ENCODE results near the gene CCDC87.

The CCDC87 gene

GRCh38 chr11:66579017-66579606, 13.8 kb downstream of the CCDC87 start:
- no peak overlapping the region for H3K4me3 ChIP-seq (ENCODE audit: extremely low read depth, insufficient read depth, low read length, poor library complexity, severe bottlenecking)
- no peak overlapping the region for H3K27ac ChIP-seq (ENCODE audit: low read depth, low read length, severe bottlenecking)
- H3K4me1 ChIP-seq (ENCODE audit: control insufficient read depth, insufficient read depth, low read length, poor library complexity, severe bottlenecking) = no peaks in the 10 kb centered on the region
- no peaks in the 10 kb centered on the region for H3K36me3 ChIP-seq (ENCODE audit: control insufficient read depth, insufficient read depth, low read length)
- WGBS, 2 experiments (ENCODE audit: insufficient coverage in 2 of 2) = 29 to 34% methylated on average over 18 to 23 of the region's 25 CpGs
- H3K9me3 ChIP-seq (ENCODE audit: control insufficient read depth, low read length) = peaks cover 3% of the 10 kb centered on the region

DNA sequence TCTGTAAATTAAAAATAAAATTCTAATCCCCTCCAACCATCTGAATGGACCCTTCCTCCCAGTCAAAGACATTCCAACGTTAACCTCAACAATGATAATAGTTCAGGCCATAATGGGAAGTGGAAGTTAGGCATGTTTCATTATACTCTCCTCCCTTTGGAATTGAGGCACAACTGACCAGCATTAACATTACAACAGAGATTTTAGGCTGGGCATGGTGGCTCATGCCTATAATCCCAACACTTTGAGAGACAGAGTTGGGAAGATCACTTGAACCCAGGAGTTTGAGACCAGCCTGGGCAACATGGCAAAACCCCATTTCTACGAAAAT, 22.0 kb downstream of the CCDC87 start:
- no peaks in the 10 kb centered on the region for H3K36me3 ChIP-seq (ENCODE audit: control insufficient read depth, insufficient read depth, low read length)
- peak overlapping the region; percentile 53 for H3K27ac ChIP-seq (ENCODE audit: low read depth, low read length, severe bottlenecking)
- WGBS, 2 experiments (ENCODE audit: insufficient coverage in 2 of 2) = 93 to 100% methylated on average over 1 of the region's 2 CpGs
- no peaks in the 10 kb centered on the region for H3K4me1 ChIP-seq (ENCODE audit: control insufficient read depth, insufficient read depth, low read length, poor library complexity, severe bottlenecking)
- no peaks in the 10 kb centered on the region for H3K9me3 ChIP-seq (ENCODE audit: control insufficient read depth, low read length)
- H3K4me3 ChIP-seq (ENCODE audit: extremely low read depth, insufficient read depth, low read length, poor library complexity, severe bottlenecking) = no peak overlapping the region

- 38 to 40% methylated on average over 1 to 2 of the region's 5 CpGs for WGBS, 2 experiments (ENCODE audit: insufficient coverage in 2 of 2)
- Histone ChIP-seq H3K27ac (ENCODE audit: low read depth, low read length, severe bottlenecking) (peak overlapping the region; percentile 53), H3K36me3 (ENCODE audit: control insufficient read depth, insufficient read depth, low read length) (no peaks in the 10 kb centered on the region), H3K4me1 (ENCODE audit: control insufficient read depth, insufficient read depth, low read length, poor library complexity, severe bottlenecking) (no peaks in the 10 kb centered on the region), H3K4me3 (ENCODE audit: extremely low read depth, insufficient read depth, low read length, poor library complexity, severe bottlenecking) (no peak overlapping the region), H3K9me3 (ENCODE audit: control insufficient read depth, low read length) (no peaks in the 10 kb centered on the region)
These were observed 22.6 kb downstream of the CCDC87 start for GRCh38 chr11:66570079-66570849.

- no peaks in the 10 kb centered on the region for H3K4me1 ChIP-seq (ENCODE audit: control insufficient read depth, insufficient read depth, low read length, poor library complexity, severe bottlenecking)
- H3K9me3 ChIP-seq (ENCODE audit: control insufficient read depth, low read length) = no peaks in the 10 kb centered on the region
- H3K27ac ChIP-seq (ENCODE audit: low read depth, low read length, severe bottlenecking) = no peak overlapping the region
- no peaks in the 10 kb centered on the region for H3K36me3 ChIP-seq (ENCODE audit: control insufficient read depth, insufficient read depth, low read length)
- no peak overlapping the region for H3K4me3 ChIP-seq (ENCODE audit: extremely low read depth, insufficient read depth, low read length, poor library complexity, severe bottlenecking)
- 91 to 93% methylated on average over 7 of the region's 7 CpGs for WGBS, 2 experiments (ENCODE audit: insufficient coverage in 2 of 2)
These were observed 23.8 kb downstream of the CCDC87 start for GRCh38 chr11:66569076-66569475.

DNA sequence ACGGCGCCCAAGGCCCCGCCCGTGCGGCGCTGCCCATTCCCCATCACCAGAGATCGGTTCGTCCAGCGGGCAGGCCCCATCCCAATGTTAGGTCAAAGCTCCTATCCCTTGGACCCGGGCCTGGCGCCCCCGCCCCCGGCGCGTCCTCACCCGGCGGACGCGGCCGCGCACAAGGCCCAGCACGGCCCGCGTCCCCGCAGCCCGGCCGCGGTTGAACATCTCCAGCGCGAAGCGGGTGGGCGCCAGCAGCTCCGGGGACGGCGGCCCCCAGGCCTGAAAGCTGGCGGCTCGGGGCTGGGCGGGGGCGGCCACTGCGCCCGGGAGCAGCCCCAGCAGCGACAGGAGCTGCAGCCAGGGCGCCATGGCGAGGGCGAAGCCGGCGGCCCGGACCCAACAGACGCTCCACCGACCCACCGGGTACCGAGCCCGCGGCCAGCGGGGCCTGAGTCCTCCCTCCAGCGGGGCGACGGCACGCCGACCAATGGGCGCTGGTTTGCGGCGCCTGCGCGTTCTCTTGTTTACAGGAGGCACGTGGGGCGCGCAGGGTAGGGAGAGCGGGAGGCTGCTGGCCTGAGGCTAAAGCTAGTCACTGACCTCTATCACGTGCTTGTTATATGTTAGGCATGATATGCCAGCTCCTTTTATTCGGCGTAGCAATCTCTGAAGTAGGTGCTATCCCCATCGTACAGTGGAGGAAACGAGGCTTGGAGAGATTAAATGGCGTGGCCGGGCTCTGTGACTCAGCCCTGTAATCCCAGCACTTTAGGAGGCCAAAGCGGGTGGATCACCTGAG, 24.5 kb downstream of the CCDC87 start, which contains the start of gene CTSF:
TSS of gene CTSF (minus strand) at position 483 of the 793 bp plus-strand sequence. CDS start at position 363, 120 bp downstream.
- Histone ChIP-seq H3K4me1 (ENCODE audit: control insufficient read depth, insufficient read depth, low read length, poor library complexity, severe bottlenecking) (no peaks in the 10 kb centered on the region), H3K4me3 (ENCODE audit: extremely low read depth, insufficient read depth, low read length, poor library complexity, severe bottlenecking) (peak within 1 kb of the TSS; percentile 14), H3K27ac (ENCODE audit: low read depth, low read length, severe bottlenecking) (no peak within 1 kb of the TSS), H3K9me3 (ENCODE audit: control insufficient read depth, low read length) (no peaks in the 10 kb centered on the region), H3K36me3 (ENCODE audit: control insufficient read depth, insufficient read depth, low read length) (no peaks in the 10 kb centered on the region)
- 92 to 95% methylated on average over 54 to 76 of the region's 77 CpGs for WGBS, 2 experiments (ENCODE audit: insufficient coverage in 2 of 2)

GRCh38 chr11:66567787-66568123, 25.1 kb downstream of the CCDC87 start:
- Histone ChIP-seq H3K27ac (ENCODE audit: low read depth, low read length, severe bottlenecking) (no peak overlapping the region), H3K4me3 (ENCODE audit: extremely low read depth, insufficient read depth, low read length, poor library complexity, severe bottlenecking) (peak overlapping the region; percentile 14), H3K9me3 (ENCODE audit: control insufficient read depth, low read length) (no peaks in the 10 kb centered on the region), H3K36me3 (ENCODE audit: control insufficient read depth, insufficient read depth, low read length) (no peaks in the 10 kb centered on the region), H3K4me1 (ENCODE audit: control insufficient read depth, insufficient read depth, low read length, poor library complexity, severe bottlenecking) (no peaks in the 10 kb centered on the region)
- 94 to 95% methylated on average over 9 to 13 of the region's 15 CpGs for WGBS, 2 experiments (ENCODE audit: insufficient coverage in 2 of 2)

GRCh38 chr11:66566221-66566620, 26.6 kb downstream of the CCDC87 start:
- no peaks in the 10 kb centered on the region for H3K9me3 ChIP-seq (ENCODE audit: control insufficient read depth, low read length)
- 94 to 97% methylated on average over 7 to 8 of the region's 8 CpGs for WGBS, 2 experiments (ENCODE audit: insufficient coverage in 2 of 2)
- H3K27ac ChIP-seq (ENCODE audit: low read depth, low read length, severe bottlenecking) = no peak overlapping the region
- H3K4me1 ChIP-seq (ENCODE audit: control insufficient read depth, insufficient read depth, low read length, poor library complexity, severe bottlenecking) = no peaks in the 10 kb centered on the region
- H3K4me3 ChIP-seq (ENCODE audit: extremely low read depth, insufficient read depth, low read length, poor library complexity, severe bottlenecking) = no peak overlapping the region
- no peaks in the 10 kb centered on the region for H3K36me3 ChIP-seq (ENCODE audit: control insufficient read depth, insufficient read depth, low read length)

DNA sequence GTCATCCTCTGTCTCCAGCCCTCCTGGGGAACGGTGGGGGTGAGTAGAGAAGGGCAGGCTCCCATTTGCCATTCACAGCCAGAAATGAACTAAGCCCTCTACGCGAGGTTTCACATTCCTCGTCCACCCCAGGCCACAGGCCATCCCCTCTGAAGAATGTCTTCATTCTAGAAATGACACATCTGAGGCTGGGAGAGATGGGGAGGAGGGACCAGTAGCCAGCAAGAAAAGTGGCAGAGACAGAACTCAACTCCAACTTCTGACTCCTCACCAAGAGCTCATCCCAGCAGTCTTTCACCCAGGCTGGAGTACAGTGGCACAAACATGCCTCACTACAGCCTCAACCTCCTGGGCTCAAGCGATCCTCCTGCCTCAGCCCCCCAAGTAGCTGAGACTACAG, 27.9 kb downstream of the CCDC87 start:
- H3K27ac ChIP-seq (ENCODE audit: low read depth, low read length, severe bottlenecking) = no peak overlapping the region

GRCh38 chr11:66564538-66564937, 28.3 kb downstream of the CCDC87 start:
- Histone ChIP-seq H3K4me3 (ENCODE audit: extremely low read depth, insufficient read depth, low read length, poor library complexity, severe bottlenecking) (no peak overlapping the region), H3K36me3 (ENCODE audit: control insufficient read depth, insufficient read depth, low read length) (no peaks in the 10 kb centered on the region), H3K4me1 (ENCODE audit: control insufficient read depth, insufficient read depth, low read length, poor library complexity, severe bottlenecking) (no peaks in the 10 kb centered on the region), H3K27ac (ENCODE audit: low read depth, low read length, severe bottlenecking) (no peak overlapping the region), H3K9me3 (ENCODE audit: control insufficient read depth, low read length) (no peaks in the 10 kb centered on the region)
- 91 to 93% methylated on average over 11 to 14 of the region's 14 CpGs for WGBS, 2 experiments (ENCODE audit: insufficient coverage in 2 of 2)

More for the DNA sequence above, 27.9 kb downstream of the CCDC87 start:
- H3K36me3 ChIP-seq (ENCODE audit: control insufficient read depth, insufficient read depth, low read length) = no peaks in the 10 kb centered on the region
- no peaks in the 10 kb centered on the region for H3K4me1 ChIP-seq (ENCODE audit: control insufficient read depth, insufficient read depth, low read length, poor library complexity, severe bottlenecking)
- 92 to 100% methylated on average over 2 to 3 of the region's 5 CpGs for WGBS, 2 experiments (ENCODE audit: insufficient coverage in 2 of 2)
- H3K9me3 ChIP-seq (ENCODE audit: control insufficient read depth, low read length) = no peaks in the 10 kb centered on the region
- no peak overlapping the region for H3K4me3 ChIP-seq (ENCODE audit: extremely low read depth, insufficient read depth, low read length, poor library complexity, severe bottlenecking)

- H3K4me3 ChIP-seq (ENCODE audit: extremely low read depth, insufficient read depth, low read length, poor library complexity, severe bottlenecking) = no peak overlapping the region
- no peaks in the 10 kb centered on the region for H3K36me3 ChIP-seq (ENCODE audit: control insufficient read depth, insufficient read depth, low read length)
- H3K9me3 ChIP-seq (ENCODE audit: control insufficient read depth, low read length) = no peaks in the 10 kb centered on the region
- no peak overlapping the region for H3K27ac ChIP-seq (ENCODE audit: low read depth, low read length, severe bottlenecking)
- WGBS, 2 experiments (ENCODE audit: insufficient coverage in 2 of 2) = 87 to 89% methylated on average over 6 to 8 of the region's 10 CpGs
- H3K4me1 ChIP-seq (ENCODE audit: control insufficient read depth, insufficient read depth, low read length, poor library complexity, severe bottlenecking) = no peaks in the 10 kb centered on the region
These were observed 29.0 kb downstream of the CCDC87 start for GRCh38 chr11:66563832-66564231.

All from mesodermal cell (in vitro differentiated cells).